HUES6 (cell line): ENCODE data around the gene CD8A.
"Not testable (repeated sequence)": the region's sequence is repeated elsewhere in the genome, so short reads cannot be mapped to it uniquely, and the experiment has no call there.

Source experiments
- H3K27ac ChIP-seq: 2 replicates; pipeline ENCODE4 v1.7.0; 2013; ENCODE audit warnings: low read depth, mild to moderate bottlenecking, low read length, inconsistent platforms
- H3K27me3 ChIP-seq: 2 replicates; pipeline ENCODE4 v1.6.1; 2013; ENCODE audit warnings: low read length; ENCODE audit not compliant: control insufficient read depth, insufficient read depth
- H3K36me3 ChIP-seq: 2 replicates; pipeline ENCODE4 v1.6.1; 2013; ENCODE audit warnings: low read length; ENCODE audit not compliant: control insufficient read depth, insufficient read depth
- H3K4me1 ChIP-seq: 2 replicates; pipeline ENCODE4 v1.6.1; 2013; ENCODE audit warnings: low read length; ENCODE audit not compliant: control insufficient read depth, insufficient read depth
- H3K4me3 ChIP-seq: 2 replicates; pipeline ENCODE4 v1.5.1; 2013; ENCODE audit warnings: low read depth, low read length
- H3K9ac ChIP-seq: one replicate; pipeline ENCODE4 v1.6.1; 2013; ENCODE audit warnings: mild to moderate bottlenecking, low read length
- H3K9me3 ChIP-seq: 2 replicates; pipeline ENCODE4 v1.6.1; 2013; ENCODE audit warnings: low read depth, low read length; ENCODE audit not compliant: control insufficient read depth, insufficient read depth

The CD8A gene

GRCh38 chr2:86790676-86791572 lies at the start of gene CD8A:
CD8A (minus strand) TSS chr2:86790913; CDS start chr2:86790825, 88 bp downstream.
- Histone ChIP-seq H3K4me3 (peak within 1 kb of the TSS; percentile 44), H3K9ac (no peak within 1 kb of the TSS), H3K36me3 (no peaks in the 10 kb centered on the region), H3K27ac (no peak within 1 kb of the TSS), H3K9me3 (no peaks in the 10 kb centered on the region), H3K4me1 (peaks cover 10% of the 10 kb centered on the region), H3K27me3 (peaks cover 82% of the 10 kb centered on the region)

- not testable (repeated sequence) for H3K36me3 ChIP-seq, H3K9ac ChIP-seq, H3K4me3 ChIP-seq, H3K27ac ChIP-seq, H3K4me1 ChIP-seq, H3K27me3 ChIP-seq, H3K9me3 ChIP-seq
These were observed 49.3 kb upstream of the CD8A start for GRCh38 chr2:86839871-86840548.

GRCh38 chr2:86839455-86839854 lies 48.7 kb upstream of the CD8A start:
- H3K36me3 ChIP-seq, H3K4me1 ChIP-seq, H3K9me3 ChIP-seq, H3K27ac ChIP-seq, H3K9ac ChIP-seq, H3K27me3 ChIP-seq, H3K4me3 ChIP-seq: not testable (repeated sequence)

- H3K9me3 ChIP-seq, H3K36me3 ChIP-seq, H3K4me3 ChIP-seq, H3K4me1 ChIP-seq, H3K27me3 ChIP-seq, H3K9ac ChIP-seq, H3K27ac ChIP-seq: not testable (repeated sequence)
These were observed 47.0 kb upstream of the CD8A start for GRCh38 chr2:86837714-86838113.

- not testable (repeated sequence) for H3K4me3 ChIP-seq, H3K27ac ChIP-seq, H3K36me3 ChIP-seq
These were observed 46.4 kb upstream of the CD8A start for GRCh38 chr2:86836915-86837695.

DNA sequence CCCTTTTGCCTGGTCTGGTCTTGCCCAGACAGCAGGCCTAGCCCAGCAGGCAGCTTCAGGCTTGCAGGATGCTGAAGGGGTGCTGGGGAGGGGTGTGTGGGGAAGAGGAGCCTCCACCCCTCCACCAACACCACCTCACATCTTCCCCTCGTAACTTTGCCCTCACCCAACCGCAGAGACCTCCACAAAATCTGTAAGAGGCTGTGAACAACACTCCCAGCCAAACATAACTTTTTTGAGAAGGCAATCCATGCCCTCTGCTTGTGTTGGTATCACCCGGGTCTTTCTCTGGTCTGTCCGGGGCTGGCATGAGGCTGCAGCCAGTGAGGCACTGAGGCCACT lies 44.8 kb upstream of the CD8A start:
- H3K9ac ChIP-seq, H3K27me3 ChIP-seq, H3K9me3 ChIP-seq, H3K4me1 ChIP-seq, H3K27ac ChIP-seq, H3K4me3 ChIP-seq, H3K36me3 ChIP-seq: not testable (repeated sequence)

More at GRCh38 chr2:86836915-86837695, 46.4 kb upstream of the CD8A start:
- H3K9me3 ChIP-seq, H3K27me3 ChIP-seq, H3K4me1 ChIP-seq, H3K9ac ChIP-seq: not testable (repeated sequence)

- Histone ChIP-seq H3K4me3 (no peak overlapping the region), H3K27ac (no peak overlapping the region), H3K9me3 (no peaks in the 10 kb centered on the region), H3K9ac (no peak overlapping the region), H3K36me3 (no peaks in the 10 kb centered on the region), H3K4me1 (no peaks in the 10 kb centered on the region), H3K27me3 (no peaks in the 10 kb centered on the region)
These were observed 42.6 kb upstream of the CD8A start for GRCh38 chr2:86833315-86833714.

DNA sequence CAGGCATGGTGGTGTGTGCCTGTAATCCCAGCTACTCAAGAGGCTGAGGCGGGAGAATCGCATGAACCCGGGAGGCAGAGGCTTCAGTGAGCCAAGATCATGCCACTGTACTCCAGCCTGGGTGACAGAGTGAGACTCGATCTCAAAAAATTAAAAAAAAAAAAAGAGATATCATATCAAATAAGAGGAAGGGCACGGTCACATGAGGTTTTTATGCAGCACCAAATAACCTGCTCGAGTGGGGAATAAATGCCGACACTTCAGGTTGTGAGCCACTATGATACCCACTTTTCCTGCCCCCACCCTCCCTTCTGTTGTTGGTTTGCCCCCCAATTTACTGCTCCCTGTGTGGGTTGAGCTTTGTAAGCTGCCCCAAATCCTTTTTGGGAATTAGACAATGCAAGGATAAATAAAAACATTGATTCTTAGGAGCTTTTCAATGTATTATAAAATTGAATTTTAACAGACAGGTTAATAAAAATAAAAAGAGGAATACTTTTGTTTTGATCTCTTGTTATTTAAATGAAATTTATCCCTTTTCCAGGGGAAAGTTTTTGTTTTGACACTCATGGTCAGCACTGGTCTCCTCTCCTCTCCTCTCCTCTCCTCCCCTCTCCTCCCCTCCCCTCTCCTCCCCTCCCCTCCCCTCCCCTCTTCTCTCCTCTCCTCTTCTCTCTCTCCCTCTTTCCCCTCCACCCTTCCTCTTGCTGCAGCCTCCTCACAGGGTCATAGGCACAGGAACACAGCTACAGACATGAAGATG lies 41.8 kb upstream of the CD8A start:
- Histone ChIP-seq H3K4me1 (no peaks in the 10 kb centered on the region), H3K36me3 (no peaks in the 10 kb centered on the region), H3K4me3 (no peak overlapping the region), H3K9me3 (no peaks in the 10 kb centered on the region), H3K27ac (no peak overlapping the region), H3K9ac (no peak overlapping the region), H3K27me3 (no peaks in the 10 kb centered on the region)

DNA sequence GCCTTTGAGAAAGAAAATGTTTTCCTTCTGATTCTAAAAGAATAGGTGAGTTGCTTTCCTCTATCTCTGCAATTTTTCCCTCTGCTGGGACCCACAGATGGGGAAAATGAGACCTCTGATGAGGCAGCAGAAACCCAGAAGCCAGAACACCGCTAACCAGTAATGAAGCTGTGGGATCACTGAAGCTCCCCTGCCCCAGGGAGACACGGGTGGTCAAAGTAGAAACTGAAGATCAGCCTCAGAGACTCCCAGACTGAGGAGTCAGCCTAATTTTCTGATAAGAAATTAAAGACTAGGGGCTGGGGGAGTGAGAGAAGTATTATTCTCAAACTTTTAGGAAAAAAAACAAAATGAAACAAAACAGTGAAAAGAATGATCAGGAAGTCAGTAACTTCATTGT lies 40.8 kb upstream of the CD8A start:
- Histone ChIP-seq H3K9me3 (no peaks in the 10 kb centered on the region), H3K36me3 (no peaks in the 10 kb centered on the region), H3K4me1 (no peaks in the 10 kb centered on the region), H3K27me3 (no peaks in the 10 kb centered on the region), H3K9ac (no peak overlapping the region), H3K27ac (no peak overlapping the region), H3K4me3 (no peak overlapping the region)

DNA sequence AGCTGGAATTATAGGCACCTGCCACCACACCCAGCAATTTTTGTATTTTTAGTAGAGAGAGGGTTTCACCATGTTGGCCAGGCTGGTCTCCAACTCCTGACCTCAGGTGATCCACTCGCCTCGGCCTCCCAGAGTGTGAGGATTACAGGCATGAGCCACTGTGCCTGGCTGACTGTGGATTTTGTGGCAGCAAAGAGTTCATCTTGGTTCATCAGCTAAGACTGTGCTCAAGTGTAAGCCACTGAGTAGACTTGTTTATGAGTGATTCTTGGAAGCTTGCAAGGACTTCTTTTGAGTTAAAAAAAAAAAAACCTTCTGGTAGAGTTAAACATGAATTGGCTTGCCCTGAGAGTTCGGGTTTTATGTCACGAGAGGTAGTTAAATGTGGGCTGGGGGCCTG lies 36.2 kb upstream of the CD8A start:
- no peak overlapping the region for H3K4me3 ChIP-seq
- H3K9ac ChIP-seq = no peak overlapping the region
- H3K27ac ChIP-seq = no peak overlapping the region
- H3K27me3 ChIP-seq = no peaks in the 10 kb centered on the region
- H3K9me3 ChIP-seq = peaks cover 10% of the 10 kb centered on the region
- no peaks in the 10 kb centered on the region for H3K36me3 ChIP-seq
- H3K4me1 ChIP-seq = no peaks in the 10 kb centered on the region
